ENCODE results near the gene GLMN. TPM values are rescaled to one million over a fixed set of nuclear protein-coding genes. Genes with fewer than 3 reads are reported as not detected.

Gene GLMN
- polyA plus RNA-seq, 3 donors = 16.6 to 24.7 (median 23.8) TPM

- DNase-seq = no peak
Measured at GRCh38 chr1:92203105-92203504, 95.7 kb downstream of the GLMN start.

- no peak for DNase-seq
Measured at GRCh38 chr1:92201973-92202372, 96.8 kb downstream of the GLMN start.

Other genes starting within 250 kb of the GLMN start
- gene SETSIP, start 223.6 kb downstream of the GLMN start, polyA plus RNA-seq (ENCODE audit: insufficient read length in 3 of 3) = 1 to 10 TPM in 1 of 3 donors, not detected in 2; 1.0 TPM
- 1 to 10 TPM; 4.9 to 7.9 (median 6.7) TPM for gene BTBD8, start 218.6 kb downstream of the GLMN start, polyA plus RNA-seq (ENCODE audit: insufficient read length in 3 of 3)
- gene C1orf146, start 81.1 kb downstream of the GLMN start, polyA plus RNA-seq (ENCODE audit: insufficient read length in 3 of 3) = under 1 TPM in 1 of 3 donors, not detected in 2; 0.32 TPM
- gene RPAP2, start 72 bp upstream of the GLMN start, polyA plus RNA-seq (ENCODE audit: insufficient read length in 3 of 3) = 10 to 100 TPM; 26.6 to 30.1 (median 28.7) TPM
- under 1 TPM; 0.19 to 0.55 (median 0.32) TPM for gene GFI1, start 187.9 kb upstream of the GLMN start, polyA plus RNA-seq (ENCODE audit: insufficient read length in 3 of 3)